Measurements from ENCODE around the gene BPIFB2.

BPIFB2 gene

DNA sequence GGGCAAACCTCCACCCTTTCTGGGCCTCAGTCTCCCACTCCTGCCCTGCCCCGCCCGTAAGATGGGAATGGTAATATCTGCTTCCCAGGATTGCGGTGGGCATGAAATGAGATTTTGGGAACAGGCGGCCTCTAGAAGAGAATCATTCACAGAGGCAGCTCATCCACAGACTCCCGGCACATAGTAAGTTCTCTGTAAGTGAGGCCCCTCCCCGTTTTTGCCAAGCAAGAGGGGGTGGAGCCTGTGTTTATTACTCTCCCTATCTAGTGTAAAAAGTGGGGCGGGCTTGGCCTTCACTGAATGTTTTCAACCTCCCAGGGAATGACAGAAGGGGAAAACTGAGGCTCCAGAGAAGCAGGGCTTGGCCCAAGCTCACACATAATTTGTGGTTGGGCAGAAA, 23.3 kb upstream of the BPIFB2 start:
- DNase-seq (ENCODE audit: low read depth in 2 of 2), result no peak

DNA sequence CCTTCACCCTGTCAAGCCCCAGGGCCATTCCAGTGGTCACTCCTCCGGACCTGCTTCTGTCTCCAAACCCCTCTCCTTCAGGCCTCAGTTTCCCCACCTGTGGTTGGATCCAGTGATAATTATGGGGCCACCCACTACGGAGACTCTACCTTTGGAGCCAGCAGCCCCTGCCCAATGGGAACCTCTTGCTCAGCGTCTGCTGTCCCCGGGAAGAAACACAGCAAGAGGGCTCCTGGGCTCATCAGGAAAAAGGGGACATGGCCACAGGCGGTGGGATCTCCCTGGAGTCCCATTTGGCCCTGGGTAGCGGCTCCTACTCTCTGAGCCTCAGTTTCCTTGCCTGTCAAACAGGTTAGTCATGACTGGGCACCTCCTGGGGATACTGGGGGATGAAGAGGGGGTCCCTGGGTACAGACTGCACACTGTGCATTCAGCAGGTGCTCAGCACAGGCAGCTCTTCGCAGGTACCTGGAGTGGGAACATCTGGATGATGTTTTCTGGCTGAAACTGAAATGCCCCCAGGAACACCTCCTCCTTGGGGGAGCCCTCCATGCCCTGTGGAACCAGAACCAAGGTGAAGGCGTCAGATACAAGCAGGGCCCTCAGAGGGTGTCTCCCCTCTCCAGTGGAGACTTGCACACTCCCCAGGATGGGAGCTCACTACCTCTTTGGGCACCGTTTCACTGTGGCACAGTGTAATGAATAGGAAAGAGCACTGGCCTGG, 22.7 kb upstream of the BPIFB2 start:
- no peak for DNase-seq (ENCODE audit: low read depth in 2 of 2)

DNA sequence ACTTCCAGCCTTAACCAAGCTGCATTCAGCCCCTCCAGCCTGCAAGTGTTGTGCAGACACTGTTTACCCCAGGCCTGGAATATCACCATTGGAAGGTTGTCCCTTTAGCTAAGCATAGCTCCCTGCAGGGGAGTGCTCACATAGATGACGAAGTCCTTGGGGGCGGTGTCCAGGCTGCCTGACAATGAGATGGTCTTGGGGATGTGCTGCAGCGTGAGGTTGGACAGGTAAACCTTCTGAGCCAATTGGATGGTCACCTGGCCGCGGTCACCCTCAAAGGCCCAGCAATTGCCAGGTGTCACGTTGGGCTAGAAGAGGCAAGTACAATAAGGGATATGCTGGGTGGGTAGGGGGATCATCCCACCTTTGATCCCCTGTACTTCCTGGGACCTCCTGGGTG, 21.9 kb upstream of the BPIFB2 start:
- no peak for DNase-seq (ENCODE audit: low read depth in 2 of 2)

DNA sequence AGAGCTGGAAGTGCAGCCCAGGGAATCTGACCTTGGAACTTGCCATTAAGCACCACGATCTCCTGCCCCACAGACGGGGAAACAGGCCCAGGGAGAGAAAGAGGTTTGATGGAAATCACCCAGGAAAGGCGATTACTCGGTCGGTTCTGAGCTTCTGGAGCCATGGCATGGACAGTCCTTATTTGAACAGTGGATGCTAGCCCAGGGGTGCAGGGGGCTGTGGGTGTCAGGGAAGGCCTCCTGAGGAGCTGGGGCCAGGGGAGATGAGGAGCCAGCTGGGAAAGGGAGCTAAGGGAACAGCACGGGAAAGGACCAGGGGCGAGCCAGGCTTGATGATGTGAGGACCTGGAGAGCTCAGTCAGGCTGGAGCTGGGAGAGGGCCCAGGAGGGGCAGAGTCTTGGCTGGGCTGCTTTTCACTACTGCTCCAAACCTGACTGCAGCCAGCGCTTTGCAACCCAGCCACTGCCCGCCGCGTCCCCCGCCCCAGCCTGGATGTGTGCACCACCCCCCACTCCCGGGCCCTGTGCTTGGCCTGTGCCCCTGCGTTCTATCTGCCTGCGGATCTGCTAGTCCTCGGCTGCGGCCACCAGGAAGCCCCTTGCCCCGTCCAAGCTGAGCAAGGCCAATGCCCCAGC, 21.1 kb upstream of the BPIFB2 start:
- DNase-seq (ENCODE audit: low read depth in 2 of 2), result no peak

DNA sequence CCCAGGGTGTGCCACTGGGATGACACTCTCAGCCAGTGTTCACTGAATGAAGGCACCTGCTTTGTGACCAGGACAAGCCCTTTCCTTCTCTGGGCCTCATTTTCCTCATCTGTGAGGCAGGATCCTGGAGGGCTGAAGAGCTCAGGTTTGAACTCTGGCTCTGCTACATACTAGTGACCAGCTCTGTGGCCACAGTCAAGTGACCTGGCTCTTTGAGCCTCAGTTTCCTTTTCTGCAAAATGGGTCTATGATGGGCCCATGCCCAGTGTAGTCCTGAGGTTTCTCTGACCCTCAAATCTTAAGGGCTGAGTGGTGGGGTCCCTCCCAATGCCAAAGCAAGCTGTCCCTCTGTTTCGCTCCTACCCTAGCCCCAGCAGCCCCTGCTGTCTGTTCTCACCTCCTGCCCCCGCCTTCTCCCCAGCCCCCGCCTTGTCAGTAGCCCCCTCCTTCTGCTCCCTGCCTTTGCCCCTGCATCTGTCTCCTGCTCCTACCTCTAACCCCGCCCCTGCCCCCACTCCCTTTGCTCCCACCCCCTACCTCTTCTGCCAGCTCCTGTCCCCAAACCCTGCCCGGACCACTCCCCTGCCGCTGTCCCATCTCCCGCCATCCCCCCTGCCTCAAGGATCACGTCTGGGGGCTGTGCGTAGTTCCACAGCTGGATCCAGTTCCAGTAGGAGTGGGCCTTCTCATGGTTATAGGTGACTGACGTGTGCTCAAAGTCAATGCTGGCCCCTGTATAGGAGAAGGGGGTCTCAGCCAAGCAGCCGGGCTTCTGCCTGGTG, 20.3 kb upstream of the BPIFB2 start:
- DNase-seq (ENCODE audit: low read depth in 2 of 2), result no peak

DNA sequence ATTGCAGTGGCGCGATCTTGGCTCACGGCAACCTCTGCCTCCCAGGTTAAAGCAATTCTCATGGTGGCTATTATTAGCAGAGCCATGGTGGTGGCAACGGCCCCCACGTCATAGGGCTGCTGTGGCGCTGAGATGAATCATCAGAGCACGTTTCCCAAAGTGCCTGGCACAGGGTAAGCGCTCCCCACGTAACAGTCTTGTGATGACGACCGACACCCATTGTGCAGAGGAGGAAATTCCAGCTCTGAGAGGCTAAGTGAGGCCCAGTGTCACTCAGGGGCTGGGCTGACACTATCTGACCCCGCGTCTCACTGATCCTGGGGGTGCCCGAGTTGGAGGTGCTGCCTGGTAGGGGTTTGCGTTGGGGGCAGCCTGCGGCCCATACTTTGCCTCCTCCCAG, 19.5 kb upstream of the BPIFB2 start:
- no peak for DNase-seq (ENCODE audit: low read depth in 2 of 2)

DNA sequence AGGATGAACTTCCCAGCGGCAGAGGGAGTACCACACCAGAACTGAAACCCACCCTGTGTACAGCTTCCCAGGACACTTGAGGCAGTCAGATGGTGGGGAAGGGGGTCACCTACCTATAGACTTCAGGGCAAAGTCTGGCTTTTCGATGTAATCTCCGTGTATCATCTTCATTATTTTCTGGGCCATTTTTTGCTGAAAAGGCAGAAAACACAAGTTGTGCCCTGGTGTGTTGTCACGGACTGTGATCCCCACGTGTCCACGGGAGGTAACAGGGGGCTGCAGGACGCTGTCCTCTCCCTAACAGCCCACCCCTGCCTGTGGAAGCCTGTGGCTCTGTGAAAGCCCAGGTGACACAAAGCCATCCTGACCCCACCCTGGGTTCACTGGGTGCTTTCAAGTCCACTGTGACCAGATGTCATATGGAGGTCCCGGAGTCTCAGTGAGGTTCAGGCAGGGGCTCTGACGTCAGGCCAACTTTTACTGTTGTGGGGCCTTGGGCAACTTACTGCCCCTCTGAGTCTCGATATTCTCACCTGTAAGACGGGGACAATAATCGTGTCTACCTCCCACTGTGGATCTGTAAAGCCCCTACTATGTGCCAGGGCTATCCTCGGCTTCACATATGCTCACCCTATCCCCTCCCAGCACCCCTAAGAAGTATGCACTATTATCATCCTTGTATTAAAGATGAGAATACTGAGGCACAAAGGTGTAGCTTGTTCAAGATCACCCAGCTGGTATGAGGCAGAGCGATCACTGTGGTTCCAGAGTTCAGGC, 17.8 kb upstream of the BPIFB2 start:
- DNase-seq (ENCODE audit: low read depth in 2 of 2), result no peak

DNA sequence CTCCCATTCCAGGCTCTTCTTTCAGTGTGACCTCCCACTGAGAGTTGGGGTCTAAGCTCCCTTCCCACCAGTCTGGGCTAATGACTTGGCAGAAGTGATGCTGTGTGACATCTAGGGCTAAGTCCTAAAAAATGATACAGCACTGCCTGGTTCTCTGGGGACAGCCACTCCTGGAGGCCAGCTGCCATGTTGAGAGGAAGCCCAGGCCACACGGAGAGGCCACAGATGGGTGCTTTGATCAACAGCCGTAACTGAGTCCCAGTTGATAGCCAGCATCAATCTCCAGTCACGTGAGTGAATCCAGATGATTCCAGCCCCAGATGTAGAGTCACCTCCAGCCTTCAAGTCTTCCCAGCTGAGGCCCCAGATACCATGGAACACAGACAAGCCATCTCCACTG, 17.1 kb upstream of the BPIFB2 start:
- no peak for DNase-seq (ENCODE audit: low read depth in 2 of 2)

DNA sequence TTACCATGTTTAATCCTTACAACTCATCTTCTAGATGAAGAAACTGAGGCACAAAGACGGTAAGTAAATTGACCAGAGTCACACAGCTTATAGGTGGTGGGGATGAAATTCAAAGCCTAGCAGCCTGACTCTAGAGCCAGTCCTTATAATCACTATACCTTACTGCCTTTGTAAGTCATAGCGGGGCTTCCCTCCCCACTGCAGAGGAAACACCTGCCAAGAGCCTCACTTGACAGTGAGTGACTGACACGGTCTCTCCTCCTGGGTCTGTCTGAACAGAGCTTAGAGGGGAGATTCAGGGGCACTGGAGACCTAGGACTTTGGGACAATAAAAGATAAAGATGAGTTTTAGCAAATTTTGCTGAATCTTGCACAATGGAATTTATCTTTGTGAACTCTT, 16.1 kb upstream of the BPIFB2 start:
- no peak for DNase-seq (ENCODE audit: low read depth in 2 of 2)

DNA sequence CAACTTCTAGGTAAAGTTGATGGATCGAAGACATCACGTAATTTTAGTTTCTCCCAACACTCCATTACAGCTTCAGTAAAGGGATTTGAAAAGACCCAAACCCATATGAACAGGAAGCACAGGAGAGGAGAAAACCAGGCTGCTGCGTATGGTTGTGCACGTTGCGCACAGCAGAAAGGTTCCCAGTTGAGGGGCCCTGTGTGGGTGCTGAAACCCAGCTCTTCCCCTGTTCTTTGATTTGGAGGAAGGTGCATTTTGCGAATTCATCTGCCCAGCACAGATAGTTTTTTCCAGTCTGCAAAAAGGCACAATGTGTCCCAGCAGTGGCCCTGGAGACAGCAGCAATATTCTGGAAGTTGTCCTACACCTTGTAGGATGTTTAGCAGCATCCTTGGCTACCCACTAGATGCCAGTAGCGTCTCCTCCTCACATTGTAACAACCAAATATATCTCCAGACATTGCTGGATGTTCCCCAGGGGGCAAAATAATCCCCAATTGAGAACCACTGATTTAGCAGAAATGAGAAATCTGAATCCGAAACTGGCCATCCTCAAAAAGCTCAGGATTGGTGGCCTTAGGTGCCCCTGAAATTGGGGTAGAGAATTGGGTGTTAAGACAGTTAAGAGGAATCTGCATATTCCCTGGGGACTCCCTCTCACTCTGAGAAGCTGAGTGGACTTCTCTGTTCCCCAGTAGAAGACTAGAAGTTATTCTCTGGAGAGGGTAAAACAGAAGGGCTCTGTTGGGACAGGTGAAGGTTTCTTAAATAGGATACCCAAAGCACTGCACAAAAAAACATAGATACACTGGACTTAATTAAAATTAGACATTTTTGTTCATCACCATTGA, 15.5 kb upstream of the BPIFB2 start:
- DNase-seq (ENCODE audit: low read depth in 2 of 2), result no peak

DNA sequence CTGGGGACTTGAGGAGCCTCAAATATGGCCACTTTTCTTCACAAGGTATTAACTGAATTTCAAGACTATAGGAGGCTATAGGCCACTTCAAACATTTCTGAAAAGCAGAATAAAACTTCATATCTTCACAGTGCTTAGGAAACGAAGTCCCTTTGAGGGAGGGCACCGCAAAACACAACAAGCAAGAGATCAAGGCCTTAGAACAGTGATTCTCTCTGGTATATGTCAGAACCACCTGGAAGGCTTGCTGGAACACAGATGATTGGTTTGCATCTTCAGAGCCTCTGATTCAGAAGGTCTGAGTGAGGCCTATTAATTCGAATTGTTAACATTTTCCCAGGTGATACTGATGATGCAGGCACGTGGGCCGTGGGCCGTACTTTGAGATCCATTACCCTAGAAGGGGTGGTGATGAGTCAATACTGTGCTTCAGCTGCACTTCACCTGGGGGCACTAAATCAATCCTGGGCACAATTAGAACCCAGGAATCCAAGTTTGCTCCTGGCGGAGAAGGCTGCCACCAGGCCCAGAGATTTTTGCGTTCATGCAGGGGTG, 13.9 kb upstream of the BPIFB2 start:
- peak; percentile 21 to 25 for DNase-seq (ENCODE audit: low read depth in 2 of 2)

DNA sequence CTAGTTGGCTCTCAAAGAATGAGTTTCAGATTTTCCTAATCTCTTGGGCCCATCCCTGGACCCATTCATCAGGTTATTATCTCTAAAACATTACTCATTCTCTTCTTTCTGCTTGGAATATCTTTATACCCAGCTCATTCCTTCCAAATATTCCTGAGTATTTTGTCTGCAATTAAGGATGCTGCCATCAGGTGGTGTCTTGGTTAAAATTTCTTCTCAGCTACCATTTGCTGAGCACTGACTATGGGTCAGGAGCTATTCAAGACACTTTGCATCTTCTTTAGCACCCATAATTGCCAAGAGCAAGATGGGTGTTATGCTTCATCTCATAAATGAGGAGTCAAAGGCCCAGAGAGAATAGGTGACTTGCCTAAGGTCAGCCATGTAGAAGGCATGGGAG, 11.7 kb upstream of the BPIFB2 start:
- DNase-seq (ENCODE audit: low read depth in 2 of 2), result no peak

DNA sequence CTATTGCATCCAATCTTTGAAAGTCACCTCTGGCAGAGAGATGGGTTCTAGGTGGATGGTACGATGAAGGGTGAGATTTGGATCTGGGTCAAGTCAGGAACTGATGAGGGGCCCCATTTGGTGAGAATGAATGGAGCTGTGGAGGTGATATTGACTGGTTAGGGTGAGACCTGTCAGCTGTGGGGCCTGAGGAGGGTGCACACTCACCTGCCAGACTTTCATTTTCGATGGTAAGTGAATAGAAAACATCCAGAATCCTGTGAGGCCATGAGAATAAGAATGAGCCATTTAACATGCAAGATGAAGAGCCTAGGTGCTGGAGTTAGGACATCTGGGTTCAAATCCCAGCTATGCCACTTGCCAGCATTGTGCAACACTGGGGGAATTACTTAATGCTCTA, 10.1 kb upstream of the BPIFB2 start:
- no peak for DNase-seq (ENCODE audit: low read depth in 2 of 2)

DNA sequence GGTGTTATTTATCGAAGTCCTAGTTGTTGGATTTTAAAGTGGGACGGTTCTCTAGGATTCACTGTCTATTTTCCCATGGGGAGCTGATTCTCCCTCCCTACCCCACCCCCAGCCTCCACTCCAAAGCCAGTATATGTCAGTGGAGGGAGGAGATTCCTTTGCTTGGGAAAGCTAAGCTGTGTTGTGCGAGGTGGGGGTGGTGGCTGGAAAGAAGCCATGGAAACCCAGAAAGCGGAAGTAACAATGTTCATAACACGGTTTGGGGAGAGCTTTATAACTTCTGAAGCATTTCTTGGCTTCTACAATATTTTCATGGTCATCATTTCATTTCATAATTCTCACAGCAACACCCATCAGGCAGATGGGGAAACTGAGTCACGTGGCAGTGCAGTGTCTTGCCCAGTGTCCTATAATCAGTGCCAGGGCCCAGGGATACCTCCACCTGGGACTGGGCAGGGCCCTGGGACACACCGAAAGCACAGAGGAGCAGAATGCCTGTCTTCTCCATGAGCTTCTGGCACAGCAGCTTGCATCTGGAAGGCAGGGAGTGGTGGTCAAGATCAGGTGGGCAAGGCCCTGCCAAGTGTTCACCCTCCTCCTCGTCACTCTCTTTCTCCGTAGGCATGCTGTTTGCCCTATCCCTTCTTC, 7.8 kb upstream of the BPIFB2 start:
- DNase-seq (ENCODE audit: low read depth in 2 of 2), result no peak

DNA sequence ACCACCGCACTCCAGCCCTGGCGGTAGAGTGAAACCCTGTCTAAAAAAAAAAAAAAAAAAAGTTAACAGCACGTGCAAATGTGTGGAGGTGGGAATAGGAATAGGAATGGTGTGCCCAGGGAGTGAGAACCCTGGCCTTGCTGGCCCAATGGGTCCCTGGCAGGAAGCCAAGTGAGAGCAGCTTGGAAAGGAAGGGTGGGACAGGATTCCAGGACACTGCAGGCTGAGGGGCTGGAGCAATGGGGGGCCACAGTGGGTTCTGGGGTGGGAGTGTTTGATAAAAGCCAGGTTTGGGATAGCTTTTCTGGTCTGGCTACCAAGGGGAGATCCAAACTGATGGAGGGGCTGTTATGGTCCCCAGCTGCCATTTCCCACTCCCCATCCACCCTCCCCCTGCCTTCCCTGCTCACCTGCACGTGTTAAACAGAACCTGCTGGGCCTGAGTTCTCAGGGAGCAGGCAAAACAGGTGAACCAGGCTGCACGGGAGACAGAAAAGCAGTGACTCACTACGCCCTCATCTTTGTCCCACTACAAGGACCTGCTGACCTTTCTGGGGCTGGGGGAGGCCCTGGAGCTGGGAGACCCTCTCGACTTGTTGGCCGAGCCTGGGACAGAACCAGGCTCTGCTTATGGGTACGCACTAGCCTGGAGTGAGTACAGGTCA, 6.6 kb upstream of the BPIFB2 start:
- DNase-seq (ENCODE audit: low read depth in 2 of 2), result no peak

DNA sequence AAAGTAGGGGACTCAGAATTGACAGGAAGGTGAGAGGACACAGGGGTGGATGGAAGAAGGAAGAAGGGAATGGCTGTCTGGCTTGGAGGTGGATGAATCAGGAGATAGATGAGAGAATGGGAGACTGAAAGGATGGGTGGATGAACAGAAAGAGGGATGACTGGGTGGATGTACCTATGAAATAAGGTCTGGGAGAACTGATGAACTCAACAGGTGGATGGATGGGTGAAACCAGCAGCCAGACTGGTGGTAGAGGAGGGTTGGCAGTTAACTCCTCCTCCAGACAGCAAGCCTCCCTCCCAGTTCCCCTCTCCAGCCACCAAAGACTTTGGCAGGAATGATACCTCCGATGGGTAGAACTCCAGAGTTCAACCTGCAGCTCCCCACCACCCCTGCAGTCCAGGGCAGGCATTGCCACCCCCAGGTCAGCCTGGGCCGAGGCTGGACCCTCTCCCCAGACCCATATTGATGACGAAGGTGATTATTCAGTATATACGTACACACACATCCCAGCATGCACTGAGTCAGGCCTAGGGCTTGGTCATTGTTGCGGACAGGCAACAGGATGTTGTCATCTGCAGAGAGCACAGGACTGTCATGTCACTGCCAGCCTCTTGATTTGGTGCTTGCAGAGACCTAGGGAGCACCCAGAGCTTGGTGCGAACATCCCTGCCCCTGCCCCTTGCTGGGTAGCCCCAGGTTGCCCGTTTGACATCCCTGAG, 5.3 kb upstream of the BPIFB2 start:
- no peak for DNase-seq (ENCODE audit: low read depth in 2 of 2)

DNA sequence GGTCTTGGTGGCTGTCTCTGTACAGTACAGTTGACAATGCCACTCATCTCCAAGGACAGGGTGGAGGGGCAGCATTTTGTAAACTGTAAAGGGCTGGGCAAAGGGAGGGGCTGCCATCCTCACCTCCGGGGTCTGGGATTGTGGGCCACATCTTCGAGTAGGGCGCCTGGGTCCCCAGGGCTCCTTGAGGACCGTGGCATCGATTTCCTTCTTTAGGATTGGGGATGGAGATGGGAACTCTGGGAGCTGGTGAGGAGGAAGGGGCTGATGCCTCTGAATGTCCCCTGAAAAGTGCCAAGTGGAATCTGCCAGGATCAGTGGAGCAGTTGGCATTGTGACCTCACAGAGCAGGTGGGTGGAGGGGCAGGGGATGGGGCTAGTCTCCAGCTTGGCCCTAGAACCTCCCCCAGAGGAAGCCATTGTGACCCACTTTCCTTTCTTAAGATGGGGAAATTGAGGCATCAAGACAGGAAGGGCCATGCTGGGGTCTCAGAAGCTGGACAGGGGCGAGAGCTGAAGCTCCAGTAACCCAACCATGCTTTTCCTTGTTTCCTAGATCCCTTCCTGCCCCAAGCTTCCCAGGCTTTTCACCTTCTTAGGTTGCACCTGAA, 3.3 kb upstream of the BPIFB2 start, which contains the start of gene SUN5:
TSS of gene SUN5 (minus strand) at position 293 of the 611 bp plus-strand sequence. CDS start at position 200, 93 bp downstream.
- no peak for DNase-seq (ENCODE audit: low read depth in 2 of 2)

DNA sequence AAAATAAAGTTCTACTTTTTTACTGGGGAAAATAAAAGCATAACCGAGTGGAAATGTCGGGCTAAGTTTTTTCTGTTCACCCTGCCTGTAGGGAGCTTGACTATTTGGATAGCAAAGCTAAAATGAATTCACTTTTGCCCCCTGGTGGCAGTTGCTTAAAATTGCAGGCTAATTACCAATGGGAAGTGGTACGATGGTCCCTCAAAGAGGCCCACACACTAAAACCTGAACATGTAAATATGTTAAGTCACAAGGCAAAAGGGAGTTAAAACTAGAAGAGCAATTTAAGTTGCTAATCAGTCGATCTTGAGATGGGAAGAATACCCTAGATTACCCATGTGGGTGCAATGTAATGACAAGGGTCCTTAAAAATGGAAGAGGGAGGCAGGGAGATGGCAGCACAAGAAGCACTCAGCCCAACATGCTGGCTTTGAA, 2.4 kb upstream of the BPIFB2 start:
- no peak for DNase-seq (ENCODE audit: low read depth in 2 of 2)

All from stimulated activated CD8-positive, alpha-beta memory T cell treated with anti-CD3 and anti-CD28 coated beads, Interleukin-15, amount 100 ng/mL, for 4 hours (primary cell).